ENCODE measurements around the gene TMEM222. TPM values are rescaled to one million over a fixed set of nuclear protein-coding genes. Genes with fewer than 3 reads are reported as not detected.

TMEM222 gene
- polyA plus RNA-seq, 1 donor from 2014 or later: 80.6 TPM

DNA sequence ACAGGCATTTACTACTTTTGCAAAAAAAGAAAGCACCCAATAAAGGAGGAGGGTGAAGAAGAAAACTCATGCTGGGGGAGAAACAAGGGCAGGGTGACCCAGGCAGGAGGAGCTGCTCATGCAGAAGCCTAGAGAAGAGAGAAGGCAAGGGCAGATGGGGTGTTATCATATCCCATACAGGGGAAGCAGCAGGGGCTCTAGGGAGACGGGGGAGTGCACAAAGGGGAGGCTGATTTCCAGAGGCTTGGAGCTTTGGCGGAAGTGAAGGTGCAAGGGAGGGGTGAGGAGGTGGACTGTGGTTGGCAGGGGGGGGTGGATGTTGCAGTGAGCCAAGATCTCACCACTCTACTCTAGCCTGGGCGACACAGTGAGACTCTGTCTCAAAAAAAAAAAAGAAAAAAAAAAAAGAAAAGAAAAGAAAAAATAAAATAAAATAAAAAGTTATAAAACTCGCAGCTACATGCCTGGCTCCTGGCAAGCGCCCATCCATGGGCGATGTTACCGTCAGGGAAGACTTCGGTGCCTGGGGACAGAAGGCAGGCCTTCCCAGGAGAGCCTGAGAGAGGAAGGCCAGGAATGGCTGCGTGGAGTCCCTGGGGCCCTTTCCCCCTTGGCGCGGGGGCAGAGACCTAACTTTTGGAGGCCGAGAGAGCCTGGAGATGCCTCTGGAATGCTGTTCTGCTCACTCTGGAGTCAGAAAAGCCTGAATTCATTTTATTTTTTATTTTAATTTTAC is 56.0 kb downstream of the TMEM222 start:
- H4K20me1 ChIP-seq (ENCODE audit: insufficient read depth): no peaks in the 10 kb centered on the region
- no peaks in the 10 kb centered on the region for H3K9me3 ChIP-seq (ENCODE audit: low read length)
- H3K79me2 ChIP-seq (replicated peaks; ENCODE audit: insufficient read depth, low read length): no peaks in the 10 kb centered on the region
- H3K9me2 ChIP-seq (ENCODE audit: insufficient read depth, low read length): no peaks in the 10 kb centered on the region
- no peaks in the 10 kb centered on the region for H3F3A ChIP-seq (ENCODE audit: insufficient read depth, low read length, poor library complexity, severe bottlenecking)
- no peak overlapping the region for H3K27ac ChIP-seq (ENCODE audit: low read length)
- no peaks in the 10 kb centered on the region for H3K36me3 ChIP-seq (ENCODE audit: insufficient read depth, low read length)
- TF ChIP-seq POLR2AphosphoS5 (IDR thresholded peaks at IDR 0.05) (no peak), RAD21 (conservative IDR thresholded peaks at IDR 0.05) (no peak), EP300 (conservative IDR thresholded peaks at IDR 0.05; ENCODE audit: poor library complexity, severe bottlenecking) (no peak), SMC3 (conservative IDR thresholded peaks at IDR 0.05; ENCODE audit: poor library complexity) (no peak), EZH2 (IDR thresholded peaks at IDR 0.05; ENCODE audit: borderline replicate concordance, insufficient read depth, low read length, poor library complexity, severe bottlenecking) (no peak), MXI1 (conservative IDR thresholded peaks at IDR 0.05; ENCODE audit: poor library complexity, severe bottlenecking) (no peak), TAF1 (IDR thresholded peaks at IDR 0.05; ENCODE audit: low read depth) (no peak), CTCF (IDR thresholded peaks at IDR 0.05; ENCODE audit: poor library complexity, severe bottlenecking) (no peak)
- TF ChIP-seq, protein P1, sequence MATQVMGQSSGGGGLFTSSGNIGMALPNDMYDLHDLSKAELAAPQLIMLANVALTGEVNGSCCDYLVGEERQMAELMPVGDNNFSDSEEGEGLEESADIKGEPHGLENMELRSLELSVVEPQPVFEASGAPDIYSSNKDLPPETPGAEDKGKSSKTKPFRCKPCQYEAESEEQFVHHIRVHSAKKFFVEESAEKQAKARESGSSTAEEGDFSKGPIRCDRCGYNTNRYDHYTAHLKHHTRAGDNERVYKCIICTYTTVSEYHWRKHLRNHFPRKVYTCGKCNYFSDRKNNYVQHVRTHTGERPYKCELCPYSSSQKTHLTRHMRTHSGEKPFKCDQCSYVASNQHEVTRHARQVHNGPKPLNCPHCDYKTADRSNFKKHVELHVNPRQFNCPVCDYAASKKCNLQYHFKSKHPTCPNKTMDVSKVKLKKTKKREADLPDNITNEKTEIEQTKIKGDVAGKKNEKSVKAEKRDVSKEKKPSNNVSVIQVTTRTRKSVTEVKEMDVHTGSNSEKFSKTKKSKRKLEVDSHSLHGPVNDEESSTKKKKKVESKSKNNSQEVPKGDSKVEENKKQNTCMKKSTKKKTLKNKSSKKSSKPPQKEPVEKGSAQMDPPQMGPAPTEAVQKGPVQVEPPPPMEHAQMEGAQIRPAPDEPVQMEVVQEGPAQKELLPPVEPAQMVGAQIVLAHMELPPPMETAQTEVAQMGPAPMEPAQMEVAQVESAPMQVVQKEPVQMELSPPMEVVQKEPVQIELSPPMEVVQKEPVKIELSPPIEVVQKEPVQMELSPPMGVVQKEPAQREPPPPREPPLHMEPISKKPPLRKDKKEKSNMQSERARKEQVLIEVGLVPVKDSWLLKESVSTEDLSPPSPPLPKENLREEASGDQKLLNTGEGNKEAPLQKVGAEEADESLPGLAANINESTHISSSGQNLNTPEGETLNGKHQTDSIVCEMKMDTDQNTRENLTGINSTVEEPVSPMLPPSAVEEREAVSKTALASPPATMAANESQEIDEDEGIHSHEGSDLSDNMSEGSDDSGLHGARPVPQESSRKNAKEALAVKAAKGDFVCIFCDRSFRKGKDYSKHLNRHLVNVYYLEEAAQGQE (IDR thresholded peaks at IDR 0.05; ENCODE audit: borderline replicate concordance): no peak
- H3K4me2 ChIP-seq (ENCODE audit: low read length): no peak overlapping the region
- H2AFZ ChIP-seq (ENCODE audit: low read depth, low read length): no peak overlapping the region
- H3K9ac ChIP-seq (ENCODE audit: low read length): no peak overlapping the region
- no peak overlapping the region for H3K4me3 ChIP-seq (ENCODE audit: low read length)
- peaks cover 2% of the 10 kb centered on the region for H3K27me3 ChIP-seq (ENCODE audit: insufficient read depth, low read depth, low read length)

- Histone ChIP-seq H3F3A (ENCODE audit: insufficient read depth, low read length, poor library complexity, severe bottlenecking) (no peaks in the 10 kb centered on the region), H3K36me3 (ENCODE audit: insufficient read depth, low read length) (no peaks in the 10 kb centered on the region), H3K27me3 (ENCODE audit: insufficient read depth, low read depth, low read length) (peaks cover 10% of the 10 kb centered on the region), H2AFZ (ENCODE audit: low read depth, low read length) (no peak overlapping the region), H3K9ac (ENCODE audit: low read length) (no peak overlapping the region), H3K79me2 (replicated peaks; ENCODE audit: insufficient read depth, low read length) (no peaks in the 10 kb centered on the region), H3K27ac (ENCODE audit: low read length) (no peak overlapping the region), H3K9me2 (ENCODE audit: insufficient read depth, low read length) (no peaks in the 10 kb centered on the region), H3K4me3 (ENCODE audit: low read length) (no peak overlapping the region), H3K4me2 (ENCODE audit: low read length) (no peak overlapping the region), H4K20me1 (ENCODE audit: insufficient read depth) (no peaks in the 10 kb centered on the region), H3K9me3 (ENCODE audit: low read length) (no peaks in the 10 kb centered on the region)
- TF ChIP-seq TAF1 (IDR thresholded peaks at IDR 0.05; ENCODE audit: low read depth) (no peak), POLR2AphosphoS5 (IDR thresholded peaks at IDR 0.05) (no peak), EZH2 (IDR thresholded peaks at IDR 0.05; ENCODE audit: borderline replicate concordance, insufficient read depth, low read length, poor library complexity, severe bottlenecking) (no peak), RAD21 (conservative IDR thresholded peaks at IDR 0.05) (no peak)
These were observed 57.7 kb downstream of the TMEM222 start for GRCh38 chr1:27379564-27380122.
